Activated CD4-positive, alpha-beta T cell treated with anti-CD3 and anti-CD28 coated beads for 1 hour (primary cell): Measurements from ENCODE around the gene CSAD.
"Not testable (repeated sequence)": the region's sequence is repeated elsewhere in the genome, so short reads cannot be mapped to it uniquely, and the experiment has no call there.

Experiments used
- DNase-seq: peaks from one replicate; pipeline ENCODE4 v3.0.0-alpha.2; 2020

CSAD gene

DNA sequence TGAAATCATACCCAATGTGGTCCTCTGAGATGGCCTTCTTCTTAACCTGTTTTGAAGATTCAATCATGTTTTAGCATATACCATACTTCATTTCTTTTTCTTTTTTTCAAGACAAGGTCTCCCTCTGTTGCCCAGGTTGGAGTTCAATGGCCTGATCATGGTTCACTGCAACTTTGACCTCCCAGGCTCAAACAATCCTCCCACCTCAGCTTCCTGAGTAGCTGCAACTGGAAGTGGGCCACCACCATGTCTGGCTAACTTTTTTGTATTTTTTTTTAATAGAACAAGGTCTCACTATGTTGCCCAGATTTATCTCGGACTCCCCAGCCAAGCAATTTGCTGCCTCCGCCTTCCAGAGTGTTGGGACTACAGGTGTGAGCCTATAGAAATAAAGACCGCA is 47.0 kb downstream of the CSAD start:
- no peak for DNase-seq

DNA sequence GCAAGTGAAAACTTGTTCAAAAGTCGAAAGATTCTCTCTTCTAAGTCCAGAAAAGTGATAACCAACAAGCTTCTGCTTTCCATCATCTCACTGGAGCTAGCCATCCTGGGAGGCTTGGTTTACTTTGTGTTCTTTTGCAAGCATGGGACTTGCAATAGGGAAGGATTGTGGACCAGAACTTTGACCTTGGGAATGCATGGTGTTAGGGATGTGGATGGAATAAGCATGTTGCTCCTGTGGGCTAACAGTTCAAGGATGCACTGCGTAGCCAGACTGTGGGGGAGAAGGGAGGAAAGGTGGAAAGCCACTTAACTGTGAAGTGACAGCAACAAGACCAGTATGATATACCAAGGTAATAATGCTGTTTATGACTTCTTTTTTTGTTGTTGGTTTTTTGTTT is 48.9 kb downstream of the CSAD start:
- DNase-seq, result no peak

DNA sequence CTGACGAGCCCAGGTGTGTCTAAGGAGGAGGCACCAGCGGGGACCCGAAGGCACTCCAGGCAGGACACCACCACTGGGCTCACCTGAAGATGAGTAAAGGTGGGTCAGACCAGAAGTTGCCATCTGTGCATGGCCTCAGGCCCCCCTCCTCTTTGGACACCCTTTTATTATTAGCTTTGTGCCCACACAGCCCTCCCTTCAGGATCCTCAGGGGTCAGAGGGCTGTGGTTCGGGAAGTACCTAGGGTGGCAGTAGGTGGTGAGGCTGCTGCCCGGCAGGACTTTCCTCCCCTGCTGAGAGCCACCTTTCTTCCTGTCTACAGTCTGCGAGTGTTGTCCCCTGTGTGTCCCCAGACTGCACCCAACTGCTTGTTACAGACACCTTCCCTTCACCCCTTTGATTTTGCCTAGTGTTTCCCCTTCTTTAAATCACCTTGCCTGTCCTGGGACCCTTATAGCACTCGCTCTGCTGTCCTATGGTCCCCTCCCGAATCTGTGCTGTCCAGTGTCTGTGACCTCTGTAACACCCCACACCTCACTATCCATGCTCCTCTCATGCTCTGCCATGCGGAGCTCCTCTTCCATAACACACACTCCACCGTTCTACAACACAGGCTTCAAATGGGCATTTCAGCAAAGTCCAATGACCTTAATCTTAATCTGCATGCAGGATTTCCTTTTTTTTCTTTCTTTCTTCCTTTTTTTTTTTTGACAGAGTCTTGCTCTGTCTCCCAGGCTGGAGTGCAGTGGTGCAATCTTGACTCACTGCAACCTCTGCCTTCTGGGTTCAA is 51.8 kb downstream of the CSAD start:
- no peak for DNase-seq

DNA sequence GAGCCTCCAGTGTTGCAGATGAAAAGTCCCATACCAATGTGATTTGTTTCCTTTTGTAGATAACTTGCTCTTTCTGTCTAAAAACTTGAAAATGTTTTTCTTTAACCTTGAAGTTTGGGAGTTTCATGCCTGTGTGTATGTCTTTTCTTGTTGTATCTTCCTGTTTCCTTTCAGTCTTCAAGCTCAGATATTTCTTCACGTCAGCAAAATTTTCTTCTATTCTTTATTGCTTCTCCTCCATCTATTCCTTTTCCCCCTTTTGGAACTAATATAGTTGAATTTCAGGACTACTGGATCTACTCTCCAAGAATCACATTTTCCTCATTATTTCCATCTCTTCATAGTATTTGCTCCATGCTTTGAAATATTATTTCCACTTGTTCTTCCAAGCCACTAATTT is 53.6 kb downstream of the CSAD start:
- no peak for DNase-seq

DNA sequence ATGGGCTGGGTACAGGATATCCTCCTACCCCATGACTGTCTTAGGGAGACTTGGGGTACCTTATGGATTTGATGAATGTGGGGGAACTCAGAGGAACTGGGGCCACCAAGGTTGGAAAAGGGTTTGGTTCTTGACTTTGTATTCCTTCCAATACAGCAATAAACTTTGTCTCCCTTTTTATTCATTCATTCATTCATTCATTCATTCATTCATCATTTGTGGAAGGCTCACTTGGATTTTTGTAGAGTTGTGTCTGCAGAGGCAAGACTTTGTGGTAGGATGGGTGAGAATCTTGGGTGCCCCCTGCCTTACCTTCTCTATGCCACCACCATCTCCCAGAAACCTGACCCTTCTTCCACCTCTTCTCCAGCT is 56.4 kb downstream of the CSAD start:
- DNase-seq, result no peak

DNA sequence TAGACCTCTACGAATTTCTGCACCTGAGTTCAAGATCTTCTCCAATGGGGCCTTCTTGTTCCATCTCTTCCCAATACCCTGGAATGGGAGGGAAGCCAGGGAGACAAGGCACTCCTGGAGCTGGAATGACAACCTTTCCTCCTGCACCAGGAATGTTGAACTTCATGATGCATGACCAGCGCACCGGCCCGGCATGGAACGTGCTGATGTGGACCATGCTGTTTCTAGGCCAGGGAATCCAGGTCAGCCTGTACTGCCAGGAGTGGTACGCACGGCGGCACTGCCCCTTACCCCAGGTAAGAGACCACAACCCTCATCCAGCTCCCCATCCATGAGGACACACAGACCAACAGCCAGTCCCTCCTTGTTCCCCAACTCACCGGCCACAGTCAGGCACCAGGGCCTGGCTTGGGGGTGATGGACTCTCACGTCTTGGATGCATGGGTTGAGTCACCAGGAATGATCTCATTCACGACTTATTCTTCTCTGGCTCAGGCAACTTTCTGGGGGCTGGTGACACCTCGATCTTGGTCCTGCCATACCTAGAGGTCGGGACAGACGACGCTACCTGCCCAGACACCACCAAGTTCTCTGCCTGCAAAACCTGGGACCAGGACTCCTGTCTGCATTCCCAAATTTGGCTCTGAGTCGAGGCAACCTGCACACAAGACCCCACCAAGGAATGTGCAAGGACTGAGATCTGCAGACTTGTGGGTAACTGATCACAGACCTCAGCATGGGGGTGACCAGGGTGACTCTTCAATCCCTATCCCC is 57.0 kb downstream of the CSAD start:
- no peak for DNase-seq

DNA sequence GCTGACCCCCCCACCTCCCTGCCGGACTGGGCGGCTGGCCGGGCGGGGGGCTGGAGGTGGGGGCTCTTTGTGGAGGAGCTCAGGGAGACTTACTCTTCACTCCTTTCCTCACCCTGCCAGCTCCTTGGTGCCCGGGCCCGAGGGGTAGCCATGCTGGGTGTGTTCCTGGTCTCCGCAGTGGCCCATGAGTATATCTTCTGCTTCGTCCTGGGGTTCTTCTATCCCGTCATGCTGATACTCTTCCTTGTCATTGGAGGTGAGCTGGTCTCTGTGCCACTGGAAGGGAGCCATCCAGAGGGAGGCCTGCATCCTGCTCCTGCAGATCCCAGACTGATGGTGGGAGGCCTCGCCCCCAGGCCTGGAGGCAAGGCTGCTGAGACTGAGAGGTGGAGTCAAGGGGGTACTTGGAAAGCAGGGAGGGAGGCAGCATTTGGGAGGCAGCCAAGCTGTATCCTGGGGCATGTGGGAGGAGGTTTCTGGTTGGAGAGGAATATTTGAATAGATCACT is 57.7 kb downstream of the CSAD start:
- DNase-seq, result no peak

DNA sequence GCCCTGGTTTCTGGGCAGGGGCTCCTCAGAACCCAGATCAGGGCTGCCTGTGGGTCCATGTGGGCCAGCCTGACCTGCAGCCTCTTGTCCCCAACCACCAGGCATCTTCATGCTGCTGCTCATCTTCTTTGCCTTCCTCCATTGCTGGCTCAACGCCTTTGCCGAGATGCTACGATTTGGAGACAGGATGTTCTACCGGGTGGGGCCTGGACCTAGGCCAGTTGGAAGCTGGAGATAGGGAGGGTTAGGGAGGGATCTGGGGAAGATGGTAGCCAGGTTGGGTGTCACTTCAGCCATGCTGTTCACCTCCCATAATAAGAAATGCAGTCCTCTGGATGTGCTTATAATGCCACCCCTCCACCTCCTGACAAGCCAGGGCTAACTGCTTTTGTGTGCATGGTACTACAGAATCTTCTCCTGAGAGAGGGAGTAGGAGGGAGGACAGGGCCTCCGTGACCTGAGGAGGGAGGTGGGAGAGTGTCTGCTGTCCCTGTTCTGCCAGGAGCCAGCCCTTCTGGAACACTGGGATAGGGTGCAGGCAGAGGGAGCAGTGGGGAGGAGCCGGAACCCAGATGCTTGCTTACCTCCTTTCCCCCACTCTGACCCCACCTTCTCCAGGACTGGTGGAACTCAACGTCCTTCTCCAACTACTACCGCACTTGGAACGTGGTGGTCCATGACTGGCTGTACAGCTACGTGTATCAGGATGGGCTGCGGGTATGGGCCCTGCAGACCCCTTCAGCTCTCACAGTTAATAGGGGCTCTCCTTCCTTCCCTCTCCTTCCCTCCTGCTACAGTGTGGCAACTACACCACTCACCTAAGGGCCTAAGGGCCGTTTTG is 59.8 kb downstream of the CSAD start:
- no peak for DNase-seq

DNA sequence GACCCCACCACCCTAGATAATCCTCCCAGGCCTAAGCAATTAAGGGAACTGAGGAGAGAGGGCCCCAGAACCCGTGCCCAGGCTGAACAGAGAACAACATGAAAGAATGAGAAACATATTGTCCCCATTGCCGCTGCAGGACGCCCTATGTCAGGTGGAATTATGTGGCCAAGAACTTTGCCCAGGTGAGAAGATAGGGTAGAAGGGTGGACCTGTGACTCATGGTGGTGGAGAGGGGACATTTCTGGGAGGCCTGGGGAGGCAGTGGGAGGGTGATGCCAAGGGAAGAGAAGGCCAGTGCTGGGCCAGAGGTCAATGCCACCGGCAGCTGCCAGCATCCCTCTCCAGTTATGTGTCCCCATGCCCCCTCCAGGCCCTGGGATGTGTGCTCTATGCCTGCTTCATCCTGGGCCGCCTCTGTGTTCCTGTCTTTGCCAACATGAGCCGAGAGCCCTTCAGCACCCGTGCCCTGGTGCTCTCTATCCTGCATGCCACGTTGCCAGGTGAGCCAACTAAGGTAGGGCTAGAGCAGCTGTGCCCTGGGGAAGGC is 61.9 kb downstream of the CSAD start:
- no peak for DNase-seq

DNA sequence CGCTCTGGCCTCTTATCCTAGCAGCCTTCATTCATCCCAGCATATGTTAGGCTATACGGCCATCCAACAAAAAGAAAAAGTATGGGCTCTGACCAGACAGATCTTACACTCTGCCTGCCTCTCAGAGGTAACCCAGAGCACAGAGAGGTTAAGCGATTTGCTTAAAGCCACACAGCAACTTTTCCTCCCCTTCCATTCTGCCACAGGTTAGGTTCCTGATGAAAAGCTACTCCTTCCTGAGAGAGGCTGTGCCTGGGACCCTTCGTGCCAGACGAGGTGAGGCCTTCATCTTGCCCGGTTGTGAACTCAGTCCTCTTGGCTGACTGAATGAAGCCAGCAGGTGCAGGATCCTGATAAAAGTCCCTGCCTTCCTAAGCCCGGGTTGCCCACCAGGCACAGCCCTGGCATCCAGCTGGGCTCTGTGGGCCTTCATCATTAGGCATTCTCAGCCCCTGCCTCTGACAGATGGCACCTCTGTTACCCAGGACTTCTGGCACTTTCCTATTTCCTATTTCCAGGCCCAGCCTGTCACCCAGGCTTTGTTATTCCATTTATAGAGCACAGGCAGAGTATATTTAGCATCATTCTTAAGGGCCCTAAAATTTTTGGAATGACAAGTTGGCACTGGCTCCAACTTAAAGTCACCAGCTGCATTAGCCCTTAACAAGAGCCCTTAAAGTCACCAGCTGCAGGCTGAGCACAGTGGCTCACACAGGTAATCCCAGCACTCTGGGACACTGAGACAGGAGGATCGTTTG is 64.7 kb downstream of the CSAD start:
- DNase-seq, result no peak

DNA sequence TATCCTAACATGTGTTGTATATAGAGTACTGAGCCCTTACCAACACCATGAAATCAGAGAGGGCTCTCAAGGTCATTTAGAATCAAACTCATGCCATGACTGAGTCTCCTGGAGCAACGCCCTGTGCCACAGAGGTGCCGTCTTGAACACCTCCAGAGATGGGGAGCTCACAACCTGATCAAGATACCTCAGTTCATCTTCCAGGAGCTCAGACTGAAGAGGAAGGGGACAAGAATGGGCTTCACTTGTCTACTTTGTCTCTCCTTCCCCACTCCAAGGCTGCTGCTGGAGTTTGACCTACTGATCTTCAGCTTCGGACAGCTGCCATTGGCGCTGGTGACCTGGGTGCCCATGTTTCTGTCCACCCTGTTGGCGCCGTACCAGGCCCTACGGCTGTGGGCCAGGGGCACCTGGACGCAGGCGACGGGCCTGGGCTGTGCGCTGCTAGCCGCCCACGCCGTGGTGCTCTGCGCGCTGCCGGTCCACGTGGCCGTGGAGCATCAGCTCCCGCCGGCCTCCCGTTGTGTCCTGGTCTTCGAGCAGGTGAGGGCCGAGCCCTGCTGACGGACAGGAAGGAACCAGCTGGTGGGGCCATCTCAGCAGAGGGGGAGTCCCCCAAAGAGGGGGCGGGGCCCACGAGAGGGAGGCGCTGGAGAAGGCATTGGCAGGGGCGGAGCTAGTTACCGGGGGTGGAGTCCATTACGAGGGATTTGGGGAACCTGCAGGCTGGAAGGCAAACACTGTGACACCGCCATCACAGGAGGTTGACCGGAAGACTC is 65.4 kb downstream of the CSAD start:
- DNase-seq, result no peak

DNA sequence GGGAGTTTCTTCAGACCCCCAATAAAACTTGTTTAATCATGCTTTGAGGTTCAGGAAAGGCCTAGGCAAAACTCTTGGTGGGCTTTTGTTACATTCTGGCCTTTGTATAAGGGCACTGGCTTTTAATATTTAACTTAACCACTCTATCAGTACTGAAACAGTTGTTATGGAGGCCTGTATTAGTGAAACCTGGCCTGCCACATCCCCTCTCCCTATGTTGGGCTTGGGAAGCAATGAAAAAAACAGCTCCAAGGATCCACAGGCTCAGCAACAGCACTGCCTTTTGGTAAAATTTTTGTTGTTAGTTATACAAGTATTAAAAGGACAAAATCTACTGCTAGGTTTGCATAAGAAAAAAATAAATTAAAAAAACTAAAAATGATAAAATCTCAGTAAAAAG is 66.8 kb downstream of the CSAD start:
- DNase-seq, result no peak

DNA sequence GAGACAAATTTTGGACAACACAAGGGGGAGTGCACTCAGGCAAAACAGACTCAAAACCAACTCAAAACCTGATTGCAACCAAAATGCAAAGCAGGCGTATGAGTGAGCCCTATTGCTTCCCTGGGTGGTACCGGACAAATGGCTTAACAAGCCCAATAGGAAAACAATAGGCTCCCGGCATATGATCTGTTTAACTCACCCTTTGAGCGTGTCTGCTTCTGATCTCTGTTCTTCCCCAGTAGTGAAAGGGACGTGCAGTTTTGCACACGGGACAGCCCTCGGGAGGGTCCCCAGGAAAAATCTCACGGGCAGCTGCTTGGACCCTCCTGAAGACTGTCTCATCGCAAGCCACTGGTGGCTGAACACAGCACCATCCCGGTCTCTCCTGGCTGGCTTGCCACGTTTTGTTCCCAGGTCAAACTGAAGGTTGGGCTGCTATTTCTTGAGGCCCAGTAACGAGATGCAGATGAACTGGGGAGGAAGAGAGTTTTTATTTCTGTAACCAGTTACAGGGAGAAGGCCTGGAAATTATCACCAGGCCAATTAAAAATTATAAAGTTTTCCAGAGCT is 67.5 kb downstream of the CSAD start:
- no peak for DNase-seq

DNA sequence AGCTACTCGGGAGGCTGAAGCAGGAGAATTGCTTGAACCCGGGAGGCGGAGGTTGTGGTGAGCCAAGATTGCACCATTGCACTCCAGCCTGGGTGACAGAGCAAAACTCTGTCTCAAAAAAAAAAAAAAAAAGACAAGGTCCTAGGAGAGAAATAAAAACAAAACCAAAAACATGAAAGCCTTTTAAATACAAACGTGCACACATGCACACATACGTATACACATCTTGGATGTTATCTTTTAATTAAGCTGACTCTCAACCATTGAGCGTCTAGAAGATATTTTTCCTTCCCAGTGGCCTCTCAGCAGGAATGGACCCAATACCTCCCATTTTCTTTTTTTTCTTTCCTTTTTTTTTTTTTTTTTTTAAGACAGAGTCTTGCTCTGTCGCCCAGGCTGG is 68.3 kb downstream of the CSAD start:
- not testable (repeated sequence) for DNase-seq
